ENCODE data around the gene HORMAD2. TPM values are rescaled to one million over a fixed set of nuclear protein-coding genes. Genes with fewer than 3 reads are reported as not detected.

The HORMAD2 gene
- total and polyA plus RNA-seq, 3 experiments from 2014 or later = not detected

- Mint-ChIP-seq H3K27ac (no peak overlapping the region), H3K9me3 (no peaks in the 10 kb centered on the region), H3K4me3 (no peak overlapping the region), H3K4me1 (peaks cover 4 to 13% (median 8%) of the 10 kb centered on the region in 3 donors), H3K36me3 (peaks cover 0 to 6% (median 0%) of the 10 kb centered on the region in 3 donors), H3K27me3 (peaks cover 1 to 15% of the 10 kb centered on the region in 2 donors)
- Histone ChIP-seq H3K27ac (ENCODE audit: low read depth, low read length) (no peak overlapping the region), H3K4me1 (ENCODE audit: insufficient read depth, low read length) (no peaks in the 10 kb centered on the region), H3K36me3 (ENCODE audit: insufficient read depth, low read length) (no peaks in the 10 kb centered on the region), H3K9me3 (ENCODE audit: low read length) (no peaks in the 10 kb centered on the region), H3K4me3 (ENCODE audit: low read length) (no peak overlapping the region), H3K27me3 (ENCODE audit: insufficient read depth, low read length, poor library complexity, severe bottlenecking) (no peaks in the 10 kb centered on the region)
- no peak for DNase-seq
- ChIA-PET POLR2A (no interaction called here), CTCF (no interaction called here)
These were observed 78.7 kb downstream of the HORMAD2 start for GRCh38 chr22:30158744-30159500.

GRCh38 chr22:30159561-30160353 lies 79.5 kb downstream of the HORMAD2 start:
- no peak overlapping the region for H3K27ac ChIP-seq (ENCODE audit: low read depth, low read length)
- H3K4me1 Mint-ChIP-seq = peaks cover 4 to 13% (median 8%) of the 10 kb centered on the region in 3 donors
- POLR2A ChIA-PET = no interaction called here

GRCh38 chr22:30161051-30161469 lies 80.8 kb downstream of the HORMAD2 start:
- no peaks in the 10 kb centered on the region for H3K9me3 Mint-ChIP-seq
- peaks cover 0 to 6% (median 0%) of the 10 kb centered on the region in 3 donors for H3K36me3 Mint-ChIP-seq
- H3K4me1 Mint-ChIP-seq = peaks cover 4 to 13% (median 8%) of the 10 kb centered on the region in 3 donors
- Histone ChIP-seq H3K27me3 (ENCODE audit: insufficient read depth, low read length, poor library complexity, severe bottlenecking) (no peaks in the 10 kb centered on the region), H3K4me3 (ENCODE audit: low read length) (no peak overlapping the region), H3K9me3 (ENCODE audit: low read length) (no peaks in the 10 kb centered on the region), H3K4me1 (ENCODE audit: insufficient read depth, low read length) (no peaks in the 10 kb centered on the region), H3K27ac (ENCODE audit: low read depth, low read length) (no peak overlapping the region), H3K36me3 (ENCODE audit: insufficient read depth, low read length) (no peaks in the 10 kb centered on the region)
- CTCF ChIA-PET = no interaction called here
- DNase-seq = no peak
- POLR2A ChIA-PET = no interaction called here
- peaks cover 1 to 12% of the 10 kb centered on the region in 2 donors for H3K27me3 Mint-ChIP-seq
- no peak overlapping the region for H3K4me3 Mint-ChIP-seq
- H3K27ac Mint-ChIP-seq = peak overlapping the region in 4 of 8 donors; percentile 38 to 79 (median 70)

More at GRCh38 chr22:30159561-30160353, 79.5 kb downstream of the HORMAD2 start:
- H3K4me3 ChIP-seq (ENCODE audit: low read length) = no peak overlapping the region
- CTCF ChIA-PET = no interaction called here
- Mint-ChIP-seq H3K27ac (peak overlapping the region in 3 of 8 donors; percentile 5 to 91 (median 47)), H3K9me3 (no peaks in the 10 kb centered on the region), H3K36me3 (peaks cover 0 to 6% (median 0%) of the 10 kb centered on the region in 3 donors), H3K4me3 (no peak overlapping the region), H3K27me3 (peaks cover 1 to 15% of the 10 kb centered on the region in 2 donors)
- H3K36me3 ChIP-seq (ENCODE audit: insufficient read depth, low read length) = no peaks in the 10 kb centered on the region
- no peak for DNase-seq
- H3K4me1 ChIP-seq (ENCODE audit: insufficient read depth, low read length) = no peaks in the 10 kb centered on the region
- H3K9me3 ChIP-seq (ENCODE audit: low read length) = no peaks in the 10 kb centered on the region
- H3K27me3 ChIP-seq (ENCODE audit: insufficient read depth, low read length, poor library complexity, severe bottlenecking) = no peaks in the 10 kb centered on the region

- H3K9me3 Mint-ChIP-seq = no peaks in the 10 kb centered on the region
- POLR2A ChIA-PET = no interaction called here
- peaks cover 25% of the 10 kb centered on the region for H3K4me1 ChIP-seq (ENCODE audit: insufficient read depth, low read length)
- H3K4me3 ChIP-seq (ENCODE audit: low read length) = no peak overlapping the region
- H3K27ac Mint-ChIP-seq = no peak overlapping the region
- no peaks in the 10 kb centered on the region for H3K36me3 Mint-ChIP-seq
- no peaks in the 10 kb centered on the region for H3K36me3 ChIP-seq (ENCODE audit: insufficient read depth, low read length)
- H3K27me3 Mint-ChIP-seq = no peaks in the 10 kb centered on the region
- H3K27ac ChIP-seq (ENCODE audit: low read depth, low read length) = no peak overlapping the region
- no peak overlapping the region for H3K4me3 Mint-ChIP-seq
- no peak for DNase-seq
- H3K4me1 Mint-ChIP-seq = no peaks in the 10 kb centered on the region
- no peaks in the 10 kb centered on the region for H3K27me3 ChIP-seq (ENCODE audit: insufficient read depth, low read length, poor library complexity, severe bottlenecking)
- CTCF ChIA-PET = no interaction called here
- H3K9me3 ChIP-seq (ENCODE audit: low read length) = no peaks in the 10 kb centered on the region
These were observed 87.0 kb downstream of the HORMAD2 start for GRCh38 chr22:30167296-30167695.

GRCh38 chr22:30167734-30168133 lies 87.5 kb downstream of the HORMAD2 start:
- DNase-seq = no peak
- ChIA-PET POLR2A (no interaction called here), CTCF (no interaction called here)
- H3K27me3 Mint-ChIP-seq = no peaks in the 10 kb centered on the region
- H3K36me3 Mint-ChIP-seq = no peaks in the 10 kb centered on the region
- H3K27ac Mint-ChIP-seq = no peak overlapping the region
- H3K9me3 ChIP-seq (ENCODE audit: low read length) = no peaks in the 10 kb centered on the region
- no peaks in the 10 kb centered on the region for H3K36me3 ChIP-seq (ENCODE audit: insufficient read depth, low read length)
- no peak overlapping the region for H3K27ac ChIP-seq (ENCODE audit: low read depth, low read length)
- no peaks in the 10 kb centered on the region for H3K27me3 ChIP-seq (ENCODE audit: insufficient read depth, low read length, poor library complexity, severe bottlenecking)
- no peak overlapping the region for H3K4me3 ChIP-seq (ENCODE audit: low read length)
- H3K4me1 ChIP-seq (ENCODE audit: insufficient read depth, low read length) = peaks cover 25% of the 10 kb centered on the region
- no peaks in the 10 kb centered on the region for H3K4me1 Mint-ChIP-seq
- no peaks in the 10 kb centered on the region for H3K9me3 Mint-ChIP-seq
- H3K4me3 Mint-ChIP-seq = no peak overlapping the region

GRCh38 chr22:30169002-30169401 lies 88.7 kb downstream of the HORMAD2 start:
- peak in 1 of 5 donors; percentile 56 for DNase-seq
- CTCF ChIA-PET = interaction anchor here (0.6 kb wide), 1 partner anchor 32 kb away, joined by 3 read pairs; no protein-coding TSS in a partner anchor
- no peaks in the 10 kb centered on the region for H3K27me3 Mint-ChIP-seq
- no peak overlapping the region for H3K27ac ChIP-seq (ENCODE audit: low read depth, low read length)
- H3K36me3 Mint-ChIP-seq = no peaks in the 10 kb centered on the region
- H3K4me3 ChIP-seq (ENCODE audit: low read length) = no peak overlapping the region
- H3K9me3 Mint-ChIP-seq = no peaks in the 10 kb centered on the region
- peaks cover 25% of the 10 kb centered on the region for H3K4me1 ChIP-seq (ENCODE audit: insufficient read depth, low read length)
- H3K9me3 ChIP-seq (ENCODE audit: low read length) = no peaks in the 10 kb centered on the region
- no peaks in the 10 kb centered on the region for H3K27me3 ChIP-seq (ENCODE audit: insufficient read depth, low read length, poor library complexity, severe bottlenecking)
- no peak overlapping the region for H3K4me3 Mint-ChIP-seq
- H3K27ac Mint-ChIP-seq = no peak overlapping the region
- H3K4me1 Mint-ChIP-seq = no peaks in the 10 kb centered on the region
- POLR2A ChIA-PET = no interaction called here
- H3K36me3 ChIP-seq (ENCODE audit: insufficient read depth, low read length) = no peaks in the 10 kb centered on the region

- no peaks in the 10 kb centered on the region for H3K9me3 ChIP-seq (ENCODE audit: low read length)
- Mint-ChIP-seq H3K27me3 (no peaks in the 10 kb centered on the region), H3K36me3 (no peaks in the 10 kb centered on the region), H3K9me3 (no peaks in the 10 kb centered on the region), H3K4me1 (no peaks in the 10 kb centered on the region), H3K4me3 (no peak overlapping the region), H3K27ac (no peak overlapping the region)
- peaks cover 25% of the 10 kb centered on the region for H3K4me1 ChIP-seq (ENCODE audit: insufficient read depth, low read length)
- CTCF ChIA-PET = no interaction called here
- no peaks in the 10 kb centered on the region for H3K36me3 ChIP-seq (ENCODE audit: insufficient read depth, low read length)
- no peak overlapping the region for H3K27ac ChIP-seq (ENCODE audit: low read depth, low read length)
- POLR2A ChIA-PET = no interaction called here
- H3K27me3 ChIP-seq (ENCODE audit: insufficient read depth, low read length, poor library complexity, severe bottlenecking) = no peaks in the 10 kb centered on the region
- DNase-seq = no peak
- no peak overlapping the region for H3K4me3 ChIP-seq (ENCODE audit: low read length)
These were observed 89.9 kb downstream of the HORMAD2 start for GRCh38 chr22:30170129-30170528.

GRCh38 chr22:30171008-30171407 lies 90.7 kb downstream of the HORMAD2 start:
- Histone ChIP-seq H3K27me3 (ENCODE audit: insufficient read depth, low read length, poor library complexity, severe bottlenecking) (no peaks in the 10 kb centered on the region), H3K4me3 (ENCODE audit: low read length) (no peak overlapping the region), H3K36me3 (ENCODE audit: insufficient read depth, low read length) (no peaks in the 10 kb centered on the region), H3K9me3 (ENCODE audit: low read length) (no peaks in the 10 kb centered on the region), H3K4me1 (ENCODE audit: insufficient read depth, low read length) (peaks cover 25% of the 10 kb centered on the region), H3K27ac (ENCODE audit: low read depth, low read length) (no peak overlapping the region)
- Mint-ChIP-seq H3K36me3 (no peaks in the 10 kb centered on the region), H3K9me3 (no peaks in the 10 kb centered on the region), H3K27ac (no peak overlapping the region), H3K4me1 (no peaks in the 10 kb centered on the region), H3K27me3 (no peaks in the 10 kb centered on the region), H3K4me3 (no peak overlapping the region)
- no peak for DNase-seq
- POLR2A ChIA-PET = no interaction called here
- CTCF ChIA-PET = no interaction called here

All from CD8-positive, alpha-beta memory T cell (primary cell).